IPS-20b (cell line): ENCODE measurements around the gene PRDM8.

ENCODE experiments used
- H3K27ac ChIP-seq: one replicate; pipeline ENCODE4 v1.5.1; 2013; ENCODE audit warnings: low read length
- H3K27me3 ChIP-seq: 2 replicates; pipeline ENCODE4 v1.6.1; 2013; ENCODE audit warnings: mild to moderate bottlenecking, low read length, inconsistent platforms; ENCODE audit not compliant: insufficient read depth
- H3K36me3 ChIP-seq: 2 replicates; pipeline ENCODE4 v1.6.1; 2013; ENCODE audit warnings: low read depth, mild to moderate bottlenecking, inconsistent platforms, low read length, moderate library complexity; ENCODE audit not compliant: insufficient read depth
- H3K4me1 ChIP-seq: 2 replicates; pipeline ENCODE4 v1.6.1; 2013; ENCODE audit warnings: mild to moderate bottlenecking, control low read depth, inconsistent platforms, low read length, moderate library complexity; ENCODE audit not compliant: insufficient read depth
- H3K4me3 ChIP-seq: 2 replicates; pipeline ENCODE4 v1.5.1; 2013; ENCODE audit warnings: mild to moderate bottlenecking, low read length, inconsistent platforms
- H3K9ac ChIP-seq: 2 replicates; pipeline ENCODE4 v1.6.1; 2013; ENCODE audit warnings: low read depth, mild to moderate bottlenecking, inconsistent platforms, low read length, moderate library complexity
- H3K9me3 ChIP-seq: 2 replicates; pipeline ENCODE4 v1.6.1; 2013; ENCODE audit warnings: mild to moderate bottlenecking, low read depth, low read length, inconsistent platforms; ENCODE audit not compliant: insufficient read depth

The PRDM8 gene

GRCh38 chr4:80216100-80216761, 18.9 kb downstream of the PRDM8 start:
- Histone ChIP-seq H3K9ac (no peak overlapping the region), H3K9me3 (no peaks in the 10 kb centered on the region), H3K27me3 (peaks cover 70% of the 10 kb centered on the region), H3K36me3 (no peaks in the 10 kb centered on the region), H3K4me3 (no peak overlapping the region), H3K4me1 (no peaks in the 10 kb centered on the region), H3K27ac (no peak overlapping the region)

- Histone ChIP-seq H3K9ac (no peak overlapping the region), H3K27ac (no peak overlapping the region), H3K27me3 (peaks cover 49% of the 10 kb centered on the region), H3K4me1 (no peaks in the 10 kb centered on the region), H3K36me3 (no peaks in the 10 kb centered on the region), H3K4me3 (no peak overlapping the region), H3K9me3 (no peaks in the 10 kb centered on the region)
These were observed 22.2 kb downstream of the PRDM8 start for GRCh38 chr4:80219301-80220025.

- no peak overlapping the region for H3K9ac ChIP-seq
- no peak overlapping the region for H3K4me3 ChIP-seq
- no peaks in the 10 kb centered on the region for H3K36me3 ChIP-seq
- H3K9me3 ChIP-seq, result no peaks in the 10 kb centered on the region
- H3K4me1 ChIP-seq, result no peaks in the 10 kb centered on the region
- H3K27ac ChIP-seq, result no peak overlapping the region
- H3K27me3 ChIP-seq, result peaks cover 41% of the 10 kb centered on the region
These were observed 23.4 kb downstream of the PRDM8 start for GRCh38 chr4:80220711-80221110.

GRCh38 chr4:80221161-80221560, 23.9 kb downstream of the PRDM8 start:
- peaks cover 38% of the 10 kb centered on the region for H3K27me3 ChIP-seq
- no peaks in the 10 kb centered on the region for H3K4me1 ChIP-seq
- no peak overlapping the region for H3K27ac ChIP-seq
- no peak overlapping the region for H3K4me3 ChIP-seq
- H3K36me3 ChIP-seq, result no peaks in the 10 kb centered on the region
- no peaks in the 10 kb centered on the region for H3K9me3 ChIP-seq
- H3K9ac ChIP-seq, result no peak overlapping the region

GRCh38 chr4:80225595-80225994, 28.3 kb downstream of the PRDM8 start:
- Histone ChIP-seq H3K9me3 (no peaks in the 10 kb centered on the region), H3K4me3 (no peak overlapping the region), H3K36me3 (no peaks in the 10 kb centered on the region), H3K27me3 (peaks cover 11% of the 10 kb centered on the region; the same call in 1 of the 2 replicates), H3K9ac (no peak overlapping the region), H3K4me1 (no peaks in the 10 kb centered on the region), H3K27ac (no peak overlapping the region)

GRCh38 chr4:80226094-80226493, 28.8 kb downstream of the PRDM8 start:
- no peaks in the 10 kb centered on the region for H3K9me3 ChIP-seq
- no peaks in the 10 kb centered on the region for H3K36me3 ChIP-seq
- no peak overlapping the region for H3K4me3 ChIP-seq
- no peak overlapping the region for H3K27ac ChIP-seq
- peaks cover 11% of the 10 kb centered on the region; the same call in 1 of the 2 replicates for H3K27me3 ChIP-seq
- H3K4me1 ChIP-seq, result no peaks in the 10 kb centered on the region
- no peak overlapping the region for H3K9ac ChIP-seq

GRCh38 chr4:80228460-80228859, 31.2 kb downstream of the PRDM8 start:
- no peaks in the 10 kb centered on the region for H3K36me3 ChIP-seq
- H3K27ac ChIP-seq, result no peak overlapping the region

GRCh38 chr4:80229128-80229527, 31.8 kb downstream of the PRDM8 start:
- H3K36me3 ChIP-seq, result no peaks in the 10 kb centered on the region
- H3K4me1 ChIP-seq, result no peaks in the 10 kb centered on the region
- no peak overlapping the region for H3K27ac ChIP-seq
- peaks cover 6% of the 10 kb centered on the region; the same call in 1 of the 2 replicates for H3K27me3 ChIP-seq
- no peaks in the 10 kb centered on the region for H3K9me3 ChIP-seq
- no peak overlapping the region for H3K9ac ChIP-seq
- H3K4me3 ChIP-seq, result no peak overlapping the region

More at GRCh38 chr4:80228460-80228859, 31.2 kb downstream of the PRDM8 start:
- Histone ChIP-seq H3K27me3 (peaks cover 6% of the 10 kb centered on the region; the same call in 1 of the 2 replicates), H3K4me1 (no peaks in the 10 kb centered on the region), H3K9me3 (no peaks in the 10 kb centered on the region), H3K4me3 (no peak overlapping the region), H3K9ac (no peak overlapping the region)

- peaks cover 6% of the 10 kb centered on the region; the same call in 1 of the 2 replicates for H3K27me3 ChIP-seq
- no peaks in the 10 kb centered on the region for H3K4me1 ChIP-seq
- no peak overlapping the region for H3K9ac ChIP-seq
- H3K4me3 ChIP-seq, result no peak overlapping the region
- H3K27ac ChIP-seq, result no peak overlapping the region
- no peaks in the 10 kb centered on the region for H3K9me3 ChIP-seq
- no peaks in the 10 kb centered on the region for H3K36me3 ChIP-seq
These were observed 32.3 kb downstream of the PRDM8 start for GRCh38 chr4:80229590-80229989.

- no peaks in the 10 kb centered on the region for H3K36me3 ChIP-seq
- H3K27ac ChIP-seq, result no peak overlapping the region
These were observed 33.9 kb downstream of the PRDM8 start for GRCh38 chr4:80231180-80231579.

GRCh38 chr4:80232707-80233370, 35.5 kb downstream of the PRDM8 start:
- no peaks in the 10 kb centered on the region; the same call in 1 of the 2 replicates for H3K27me3 ChIP-seq
- H3K4me1 ChIP-seq, result no peaks in the 10 kb centered on the region
- no peak overlapping the region for H3K4me3 ChIP-seq
- H3K36me3 ChIP-seq, result no peaks in the 10 kb centered on the region
- no peak overlapping the region for H3K9ac ChIP-seq
- no peaks in the 10 kb centered on the region for H3K9me3 ChIP-seq
- no peak overlapping the region for H3K27ac ChIP-seq

More at GRCh38 chr4:80231180-80231579, 33.9 kb downstream of the PRDM8 start:
- Histone ChIP-seq H3K9me3 (no peaks in the 10 kb centered on the region), H3K27me3 (peaks cover 6% of the 10 kb centered on the region; the same call in 1 of the 2 replicates), H3K9ac (no peak overlapping the region), H3K4me3 (no peak overlapping the region), H3K4me1 (no peaks in the 10 kb centered on the region)
